ENCODE results near the gene RDH13.

GRCh38 chr19:55044771-55045716, 17.9 kb downstream of the RDH13 start:
- TF ChIP-seq GATA2 (IDR thresholded peaks at IDR 0.05; ENCODE audit: low read depth, low read length), result no peak
- no peak for TF ChIP-seq GATA3 (IDR thresholded peaks at IDR 0.05; ENCODE audit: low read depth, low read length)
